Neuronal stem cell (in vitro differentiated cells): ENCODE measurements around the gene ANKRD13B.

Experiments used
- DNase-seq: peaks from one replicate; pipeline ENCODE4 v3.0.0-alpha.2; 2013; ENCODE audit warnings: low spot score
- H2AFZ ChIP-seq: one replicate; pipeline ENCODE4 v1.6.1; 2013; ENCODE audit warnings: mild to moderate bottlenecking, low read length, inconsistent platforms
- H2AK5ac ChIP-seq: 2 replicates; pipeline ENCODE4 v1.6.1; 2013; ENCODE audit warnings: low read depth, mild to moderate bottlenecking, inconsistent platforms, low read length, moderate library complexity, mixed read lengths
- H2BK120ac ChIP-seq: 2 replicates; pipeline ENCODE4 v1.6.1; 2013; ENCODE audit warnings: low read depth, mild to moderate bottlenecking, inconsistent platforms, low read length, moderate library complexity, mixed read lengths
- H2BK12ac ChIP-seq: one replicate; pipeline ENCODE4 v1.6.1; 2013; ENCODE audit warnings: low read length, inconsistent platforms
- H2BK15ac ChIP-seq: 2 replicates; pipeline ENCODE4 v1.6.1; 2013; ENCODE audit warnings: mild to moderate bottlenecking, low read length, inconsistent platforms, mixed read lengths
- H2BK5ac ChIP-seq: one replicate; pipeline ENCODE4 v1.6.1; 2013; ENCODE audit warnings: inconsistent platforms, mild to moderate bottlenecking, low read length, moderate library complexity
- H3K14ac ChIP-seq: one replicate; pipeline ENCODE4 v1.6.1; 2013; ENCODE audit warnings: low read length, inconsistent platforms
- H3K18ac ChIP-seq: 2 replicates; pipeline ENCODE4 v1.6.1; 2013; ENCODE audit warnings: low read length, inconsistent platforms
- H3K23ac ChIP-seq: 2 replicates; pipeline ENCODE4 v1.6.1; 2013; ENCODE audit warnings: low read depth, mild to moderate bottlenecking, mixed read lengths, low read length, inconsistent platforms; ENCODE audit not compliant: poor library complexity
- H3K27ac ChIP-seq: replicated peaks from 3 replicates; pipeline ENCODE4 v1.5.1; 2013; ENCODE audit warnings: low read length, inconsistent platforms
- H3K27me3 ChIP-seq, 3 experiments: 2 replicates each; pipeline ENCODE4 v1.6.1; 2013; ENCODE audit warnings: low read length in 3 of 3, mild to moderate bottlenecking in 2 of 3, inconsistent platforms in 1 of 3, low read depth in 1 of 3, mixed read lengths in 1 of 3, moderate library complexity in 1 of 3; ENCODE audit not compliant: control insufficient read depth in 3 of 3, insufficient read depth in 3 of 3
- H3K36me3 ChIP-seq, 2 donors: replicated peaks in 1 of 2; 2 replicates each; pipeline ENCODE4 v1.6.1; 2013; ENCODE audit warnings: low read length in 2 of 2; ENCODE audit not compliant: control insufficient read depth in 2 of 2, insufficient read depth in 2 of 2
- H3K4ac ChIP-seq: 2 replicates; pipeline ENCODE4 v1.6.1; 2013; ENCODE audit warnings: inconsistent platforms, mild to moderate bottlenecking, low read length, moderate library complexity
- H3K4me1 ChIP-seq, 2 donors: 1 replicate in 1 of 2; 2 replicates in 1 of 2; pipeline ENCODE4 v1.6.1; 2013; ENCODE audit warnings: low read length in 2 of 2, low read depth in 1 of 2; ENCODE audit not compliant: control insufficient read depth in 2 of 2, insufficient read depth in 1 of 2
- H3K4me2 ChIP-seq: one replicate; pipeline ENCODE4 v1.6.1; 2013; ENCODE audit warnings: mild to moderate bottlenecking, low read length, inconsistent platforms; ENCODE audit not compliant: insufficient read depth, poor library complexity, severe bottlenecking
- H3K4me3 ChIP-seq, 2 donors: 2 replicates each; pipeline ENCODE4 v1.5.1; 2013; ENCODE audit warnings: low read length in 2 of 2, mild to moderate bottlenecking in 2 of 2, inconsistent platforms in 1 of 2, moderate library complexity in 1 of 2
- H3K79me1 ChIP-seq: one replicate; pipeline ENCODE4 v1.6.1; 2013; ENCODE audit warnings: low read depth, mild to moderate bottlenecking, inconsistent platforms, low read length, moderate library complexity
- H3K9ac ChIP-seq: one replicate; pipeline ENCODE4 v1.6.1; 2013; ENCODE audit warnings: mild to moderate bottlenecking, low read depth, low read length, inconsistent platforms; ENCODE audit not compliant: poor library complexity
- H3K9me3 ChIP-seq, 2 donors: replicated peaks in 1 of 2; 2 replicates each; pipeline versions ENCODE3 to v1.6.1; 2013; ENCODE audit warnings: low read length in 2 of 2, mild to moderate bottlenecking in 2 of 2, inconsistent platforms in 1 of 2, low read depth in 1 of 2, mixed read lengths in 1 of 2, moderate library complexity in 1 of 2; ENCODE audit not compliant: control insufficient read depth in 2 of 2, insufficient read depth in 1 of 2
- H4K8ac ChIP-seq: one replicate; pipeline ENCODE4 v1.6.1; 2013; ENCODE audit warnings: low read depth, mild to moderate bottlenecking, inconsistent platforms, low read length, moderate library complexity
- H4K91ac ChIP-seq: one replicate; pipeline ENCODE4 v1.6.1; 2013; ENCODE audit warnings: low read length, low read depth, mild to moderate bottlenecking, inconsistent platforms; ENCODE audit not compliant: poor library complexity
- WGBS, 2 donors: extraction: QIAGEN DNeasy Blood & Tissue Kit; methylation state at CpG; one replicate each; pipeline ENCODE4 v1.1.7; 2013; ENCODE audit warnings: missing lambda C conversion rate in 2 of 2, mixed read lengths in 1 of 2; ENCODE audit not compliant: insufficient read length in 2 of 2, insufficient replicate concordance in 1 of 2; ENCODE audit errors: extremely low coverage in 2 of 2; 5-methylcytosine and 5-hydroxymethylcytosine counted together

The ANKRD13B gene

GRCh38 chr17:29591146-29591736, 1.7 kb upstream of the ANKRD13B start:
- Histone ChIP-seq H4K91ac (no peak overlapping the region), H3K4me2 (peak overlapping the region; percentile 85), H2BK12ac (no peak overlapping the region), H3K4me3 (peak overlapping the region; percentile 66 to 73), H3K4me1 (peaks cover 42 to 51% of the 10 kb centered on the region in 2 donors), H3K79me1 (peaks cover 18% of the 10 kb centered on the region), H3K27ac (peak overlapping the region; percentile 7), H3K27me3 (no peaks in the 10 kb centered on the region), H2BK15ac (no peak overlapping the region), H2AFZ (peak overlapping the region; percentile 89), H3K18ac (peak overlapping the region; percentile 94), H3K36me3 (no peaks in the 10 kb centered on the region), H3K9ac (no peak overlapping the region), H3K4ac (no peak overlapping the region), H4K8ac (no peak overlapping the region), H3K14ac (no peak overlapping the region), H2BK5ac (peak overlapping the region; percentile 16), H3K9me3 (no peaks in the 10 kb centered on the region), H2AK5ac (peak overlapping the region; percentile 47), H3K23ac (no peak overlapping the region), H2BK120ac (no peak overlapping the region)
- no CpG with 5 or more reads among the region's 31 CpGs for WGBS, 2 donors
- DNase-seq = no peak

GRCh38 chr17:29591737-29592608, 959 bp upstream of the ANKRD13B start:
- H3K27ac ChIP-seq = peak overlapping the region; percentile 0
- no peaks in the 10 kb centered on the region for H3K9me3 ChIP-seq
- H4K91ac ChIP-seq = no peak overlapping the region
- H3K4me2 ChIP-seq = peak overlapping the region; percentile 85
- no peak overlapping the region for H3K9ac ChIP-seq
- H3K18ac ChIP-seq = no peak overlapping the region
- no peak overlapping the region for H2BK12ac ChIP-seq
- no peaks in the 10 kb centered on the region for H3K27me3 ChIP-seq
- WGBS, 2 donors = no CpG with 5 or more reads among the region's 25 CpGs
- H2BK120ac ChIP-seq = no peak overlapping the region
- H3K36me3 ChIP-seq = no peaks in the 10 kb centered on the region
- peaks cover 50 to 54% of the 10 kb centered on the region in 2 donors for H3K4me1 ChIP-seq
- no peak overlapping the region for H3K4ac ChIP-seq
- H4K8ac ChIP-seq = no peak overlapping the region
- no peak overlapping the region for H2AK5ac ChIP-seq
- no peak overlapping the region for H3K14ac ChIP-seq
- no peak overlapping the region for H3K23ac ChIP-seq
- peak overlapping the region; percentile 66 to 73 for H3K4me3 ChIP-seq
- peak overlapping the region; percentile 1 for H2BK15ac ChIP-seq
- no peak overlapping the region for H2BK5ac ChIP-seq
- DNase-seq = peak; percentile 91
- peaks cover 18% of the 10 kb centered on the region for H3K79me1 ChIP-seq
- peak overlapping the region; percentile 89 for H2AFZ ChIP-seq

- no CpG with 5 or more reads among the region's 64 CpGs for WGBS, 2 donors
- Histone ChIP-seq H3K27me3 (no peaks in the 10 kb centered on the region), H3K27ac (no peak overlapping the region), H2AK5ac (peak overlapping the region; percentile 83), H2AFZ (peak overlapping the region; percentile 93), H3K18ac (peak overlapping the region; percentile 78), H3K14ac (no peak overlapping the region), H3K36me3 (no peaks in the 10 kb centered on the region), H3K9ac (peak overlapping the region; percentile 87), H3K4me2 (peak overlapping the region; percentile 97), H2BK15ac (peak overlapping the region; percentile 41), H4K91ac (no peak overlapping the region), H2BK120ac (peak overlapping the region; percentile 36), H3K4me3 (peak overlapping the region; percentile 66 to 89), H3K4ac (no peak overlapping the region), H3K4me1 (peaks cover 53 to 54% of the 10 kb centered on the region in 2 donors), H3K9me3 (no peaks in the 10 kb centered on the region), H2BK12ac (no peak overlapping the region), H3K23ac (peak overlapping the region; percentile 90), H2BK5ac (no peak overlapping the region), H3K79me1 (peaks cover 10% of the 10 kb centered on the region), H4K8ac (no peak overlapping the region)
- DNase-seq = no peak
Measured at GRCh38 chr17:29593591-29594518, 923 bp downstream of the ANKRD13B start.
